ENCODE data around the gene ATP11B.

Gene ATP11B

DNA sequence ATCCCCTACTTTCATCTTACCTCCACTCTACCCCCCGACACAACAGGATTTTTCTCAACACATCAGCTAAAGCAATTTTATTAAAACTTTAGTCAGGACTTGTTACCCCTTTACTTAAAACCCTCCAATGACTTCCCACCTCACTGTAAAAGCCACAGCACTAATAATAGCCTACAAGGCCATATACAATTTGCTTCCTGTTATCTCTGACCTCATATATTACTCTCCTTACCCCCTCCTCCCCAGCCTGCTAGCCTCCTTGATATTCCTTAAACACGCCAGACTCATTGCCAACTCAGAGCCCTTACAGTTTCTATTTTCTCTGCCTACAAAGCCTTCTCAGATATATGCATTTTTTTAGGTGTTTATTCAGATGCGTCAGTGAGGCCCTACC lies 132.6 kb downstream of the ATP11B start:
- Histone ChIP-seq H3K4me1 (ENCODE audit: control insufficient read depth, insufficient read depth, low read length) (peaks cover 5% of the 10 kb centered on the region; the same call in 1 of the 2 replicates), H3K4me3 (ENCODE audit: low read depth, low read length) (no peak overlapping the region), H3K36me3 (ENCODE audit: control insufficient read depth, insufficient read depth, low read length) (0 out of 2 replicates have a peak, but pooled peaks cover 3% of the 10 kb centered on the region), H3K9me3 (ENCODE audit: control insufficient read depth, insufficient read depth, low read depth, low read length) (no peaks in the 10 kb centered on the region), H3K9ac (ENCODE audit: low read length) (no peak overlapping the region), H3K27me3 (ENCODE audit: control insufficient read depth, insufficient read depth, low read length) (no peaks in the 10 kb centered on the region), H3K27ac (ENCODE audit: low read depth, low read length) (no peak overlapping the region)

DNA sequence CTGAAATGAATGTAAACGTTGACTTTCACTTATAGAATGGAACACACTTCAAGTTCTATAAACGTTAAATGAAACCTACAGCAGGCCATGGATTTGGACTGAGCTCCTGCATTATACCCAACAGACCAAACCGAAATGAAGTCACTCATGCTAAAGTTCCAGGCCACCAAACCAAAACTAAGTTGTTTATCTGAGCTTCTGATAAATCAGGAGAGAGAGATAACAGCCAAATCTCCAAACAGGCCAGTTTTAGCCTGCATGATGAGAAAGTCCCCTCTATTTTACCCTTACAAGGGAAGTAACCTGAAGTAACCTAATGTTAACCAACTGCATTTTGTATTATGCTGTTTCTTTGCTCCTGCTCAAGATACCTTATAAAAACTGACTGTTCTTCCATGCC lies 142.5 kb downstream of the ATP11B start:
- Histone ChIP-seq H3K27ac (ENCODE audit: low read depth, low read length) (peak overlapping the region; percentile 20; the same call in 1 of the 2 replicates), H3K9me3 (ENCODE audit: control insufficient read depth, insufficient read depth, low read depth, low read length) (peaks cover 7% of the 10 kb centered on the region; the same call in 1 of the 2 replicates), H3K9ac (ENCODE audit: low read length) (no peak overlapping the region), H3K27me3 (ENCODE audit: control insufficient read depth, insufficient read depth, low read length) (no peaks in the 10 kb centered on the region), H3K36me3 (ENCODE audit: control insufficient read depth, insufficient read depth, low read length) (no peaks in the 10 kb centered on the region; the same call in none of the 2 replicates), H3K4me3 (ENCODE audit: low read depth, low read length) (no peak overlapping the region), H3K4me1 (ENCODE audit: control insufficient read depth, insufficient read depth, low read length) (peaks cover 26% of the 10 kb centered on the region; the same call in 1 of the 2 replicates)

DNA sequence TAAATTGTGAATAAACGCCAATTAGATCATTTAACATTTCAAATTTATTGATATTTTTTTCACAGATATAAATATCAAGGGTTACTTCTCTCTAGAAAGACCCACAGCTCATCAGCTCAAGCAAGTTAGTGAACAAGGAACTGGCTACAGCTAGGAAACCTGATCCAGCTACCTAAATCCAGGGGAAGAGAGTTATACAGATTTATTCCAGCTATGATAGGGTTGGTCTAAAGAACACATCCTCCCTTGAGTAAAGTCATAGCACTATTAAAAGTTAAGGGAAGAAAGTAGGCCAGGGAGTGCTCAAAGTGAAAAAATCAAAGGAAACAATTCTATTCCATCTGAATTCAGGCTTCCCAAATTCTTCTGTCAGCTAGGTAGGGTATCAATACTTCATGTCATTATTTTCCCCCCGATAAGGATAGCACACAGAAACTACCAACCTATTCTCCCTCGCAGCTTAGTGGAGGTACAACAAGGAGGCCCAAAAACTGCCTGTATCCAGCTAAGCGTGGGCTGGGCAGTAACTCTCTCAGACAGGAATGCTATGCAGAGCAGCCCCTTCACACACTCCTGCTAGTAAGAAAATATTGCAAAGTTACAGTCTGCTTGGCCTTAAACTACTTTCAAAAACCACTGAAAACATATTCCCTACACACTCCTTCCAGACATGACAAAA lies 143.1 kb downstream of the ATP11B start:
- H3K9me3 ChIP-seq (ENCODE audit: control insufficient read depth, insufficient read depth, low read depth, low read length), result peaks cover 6% of the 10 kb centered on the region; the same call in 1 of the 2 replicates
- H3K36me3 ChIP-seq (ENCODE audit: control insufficient read depth, insufficient read depth, low read length), result no peaks in the 10 kb centered on the region; the same call in none of the 2 replicates
- no peak overlapping the region for H3K4me3 ChIP-seq (ENCODE audit: low read depth, low read length)
- H3K4me1 ChIP-seq (ENCODE audit: control insufficient read depth, insufficient read depth, low read length), result peaks cover 27% of the 10 kb centered on the region; the same call in 1 of the 2 replicates
- no peak overlapping the region for H3K9ac ChIP-seq (ENCODE audit: low read length)
- H3K27ac ChIP-seq (ENCODE audit: low read depth, low read length), result peak overlapping the region; percentile 20; the same call in 1 of the 2 replicates
- no peaks in the 10 kb centered on the region for H3K27me3 ChIP-seq (ENCODE audit: control insufficient read depth, insufficient read depth, low read length)

DNA sequence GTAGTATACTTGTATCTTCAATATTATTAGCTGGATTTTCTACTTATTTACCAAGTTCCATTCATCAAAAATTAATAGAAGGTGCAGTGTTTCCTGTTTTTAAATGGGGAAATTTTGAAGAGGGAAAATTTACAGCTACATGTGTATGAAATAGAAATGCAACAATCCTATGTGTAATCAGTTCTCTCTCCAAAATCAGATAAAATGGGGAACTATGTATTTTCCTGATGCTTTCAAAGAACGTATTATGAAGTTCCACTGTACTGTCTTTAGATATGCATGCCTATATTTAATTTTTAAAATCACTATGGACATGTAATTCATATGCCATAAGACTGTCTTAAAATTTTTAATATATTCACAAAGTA lies 143.6 kb downstream of the ATP11B start:
- no peak overlapping the region for H3K9ac ChIP-seq (ENCODE audit: low read length)
- H3K27me3 ChIP-seq (ENCODE audit: control insufficient read depth, insufficient read depth, low read length), result no peaks in the 10 kb centered on the region
- H3K4me3 ChIP-seq (ENCODE audit: low read depth, low read length), result no peak overlapping the region
- H3K36me3 ChIP-seq (ENCODE audit: control insufficient read depth, insufficient read depth, low read length), result no peaks in the 10 kb centered on the region; the same call in none of the 2 replicates
- H3K9me3 ChIP-seq (ENCODE audit: control insufficient read depth, insufficient read depth, low read depth, low read length), result peaks cover 4% of the 10 kb centered on the region; the same call in 1 of the 2 replicates
- no peak overlapping the region for H3K27ac ChIP-seq (ENCODE audit: low read depth, low read length)
- peaks cover 27% of the 10 kb centered on the region; the same call in 1 of the 2 replicates for H3K4me1 ChIP-seq (ENCODE audit: control insufficient read depth, insufficient read depth, low read length)

DNA sequence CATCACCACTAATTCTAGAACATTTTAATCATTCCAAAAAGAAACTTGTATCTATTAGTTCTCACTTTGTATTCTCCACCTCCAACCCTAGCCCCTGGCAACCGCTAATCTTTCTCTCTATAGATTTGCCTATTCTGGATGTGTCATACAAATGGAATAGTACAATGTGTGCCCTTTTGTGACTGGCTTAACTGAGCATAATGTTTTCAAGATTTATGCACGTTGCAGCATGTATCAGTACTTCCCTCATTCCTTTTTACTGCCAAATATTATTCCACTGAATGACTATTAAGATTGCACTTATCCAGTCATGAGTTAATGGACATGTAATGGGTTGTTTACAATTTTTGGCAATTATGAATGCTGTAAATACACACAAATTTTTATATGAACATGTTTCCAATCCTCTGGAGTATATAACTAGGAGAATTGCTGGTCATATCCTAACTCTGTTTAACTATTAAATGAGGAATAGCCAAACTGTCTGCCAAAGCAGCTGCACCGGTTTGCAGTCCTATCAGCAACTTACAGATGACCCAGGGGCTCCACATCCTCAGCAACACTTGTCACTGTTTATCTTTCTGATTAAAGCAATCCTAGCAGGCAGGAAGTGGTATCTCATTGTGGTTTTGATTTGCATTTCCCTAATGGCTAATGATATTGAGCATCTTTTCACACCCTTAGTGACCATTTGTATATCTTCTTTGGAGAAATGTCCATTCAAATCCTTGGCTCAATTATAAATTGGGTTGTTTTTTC lies 144.2 kb downstream of the ATP11B start:
- Histone ChIP-seq H3K4me1 (ENCODE audit: control insufficient read depth, insufficient read depth, low read length) (peaks cover 29% of the 10 kb centered on the region; the same call in 1 of the 2 replicates), H3K4me3 (ENCODE audit: low read depth, low read length) (no peak overlapping the region), H3K27ac (ENCODE audit: low read depth, low read length) (no peak overlapping the region), H3K9ac (ENCODE audit: low read length) (no peak overlapping the region), H3K9me3 (ENCODE audit: control insufficient read depth, insufficient read depth, low read depth, low read length) (no peaks in the 10 kb centered on the region), H3K27me3 (ENCODE audit: control insufficient read depth, insufficient read depth, low read length) (no peaks in the 10 kb centered on the region), H3K36me3 (ENCODE audit: control insufficient read depth, insufficient read depth, low read length) (no peaks in the 10 kb centered on the region; the same call in none of the 2 replicates)

DNA sequence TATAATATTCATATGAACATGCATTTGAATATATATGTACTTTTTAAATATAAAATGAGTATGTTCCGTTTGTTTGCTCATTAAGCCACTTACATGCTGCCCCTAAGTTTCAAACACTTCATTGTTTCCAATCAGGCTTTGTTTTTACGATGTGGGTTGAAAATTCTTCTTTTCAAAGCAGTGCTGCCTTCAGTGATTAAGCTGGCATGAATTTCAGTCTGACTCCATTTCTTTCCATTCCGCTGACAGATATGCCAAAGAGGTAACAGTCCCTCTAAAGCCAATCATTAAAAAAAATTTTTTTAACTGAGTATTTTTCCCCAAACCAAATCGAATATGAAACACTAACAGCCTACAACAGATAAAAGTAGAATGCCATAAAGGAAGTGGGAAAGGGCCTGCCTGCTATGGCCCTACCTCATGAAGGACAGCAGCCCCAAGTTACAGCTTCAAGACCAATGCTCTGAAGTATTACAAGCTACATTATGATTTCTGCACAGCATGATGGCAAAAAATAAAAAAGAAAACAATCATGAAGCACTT lies 147.0 kb downstream of the ATP11B start:
- Histone ChIP-seq H3K36me3 (ENCODE audit: control insufficient read depth, insufficient read depth, low read length) (peaks cover 7% of the 10 kb centered on the region; the same call in 1 of the 2 replicates), H3K9me3 (ENCODE audit: control insufficient read depth, insufficient read depth, low read depth, low read length) (no peaks in the 10 kb centered on the region), H3K27ac (ENCODE audit: low read depth, low read length) (no peak overlapping the region), H3K4me3 (ENCODE audit: low read depth, low read length) (no peak overlapping the region), H3K4me1 (ENCODE audit: control insufficient read depth, insufficient read depth, low read length) (peaks cover 40% of the 10 kb centered on the region), H3K9ac (ENCODE audit: low read length) (no peak overlapping the region), H3K27me3 (ENCODE audit: control insufficient read depth, insufficient read depth, low read length) (no peaks in the 10 kb centered on the region)

DNA sequence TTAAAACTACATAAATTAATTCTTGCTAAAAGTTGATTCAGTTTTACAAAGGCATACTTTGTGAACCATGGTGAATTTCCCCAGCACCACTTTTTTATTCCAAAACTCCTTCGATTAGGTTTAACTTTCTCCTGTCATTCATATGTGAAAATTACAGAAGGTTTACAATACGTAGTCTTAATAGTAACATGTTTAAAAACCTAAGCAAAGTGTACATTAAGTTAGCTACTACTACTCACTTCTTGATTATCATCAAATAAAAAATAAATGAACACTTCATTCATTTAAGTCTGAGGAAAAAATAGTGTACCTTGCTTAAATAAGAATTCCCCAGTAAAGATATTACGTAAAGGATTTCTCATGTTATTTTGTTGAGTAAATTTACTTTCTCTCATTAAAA lies 148.4 kb downstream of the ATP11B start:
- no peak overlapping the region for H3K9ac ChIP-seq (ENCODE audit: low read length)
- no peak overlapping the region for H3K4me3 ChIP-seq (ENCODE audit: low read depth, low read length)
- no peak overlapping the region for H3K27ac ChIP-seq (ENCODE audit: low read depth, low read length)
- peaks cover 42% of the 10 kb centered on the region for H3K4me1 ChIP-seq (ENCODE audit: control insufficient read depth, insufficient read depth, low read length)
- H3K9me3 ChIP-seq (ENCODE audit: control insufficient read depth, insufficient read depth, low read depth, low read length), result no peaks in the 10 kb centered on the region
- peaks cover 10% of the 10 kb centered on the region for H3K36me3 ChIP-seq (ENCODE audit: control insufficient read depth, insufficient read depth, low read length)
- no peaks in the 10 kb centered on the region for H3K27me3 ChIP-seq (ENCODE audit: control insufficient read depth, insufficient read depth, low read length)

DNA sequence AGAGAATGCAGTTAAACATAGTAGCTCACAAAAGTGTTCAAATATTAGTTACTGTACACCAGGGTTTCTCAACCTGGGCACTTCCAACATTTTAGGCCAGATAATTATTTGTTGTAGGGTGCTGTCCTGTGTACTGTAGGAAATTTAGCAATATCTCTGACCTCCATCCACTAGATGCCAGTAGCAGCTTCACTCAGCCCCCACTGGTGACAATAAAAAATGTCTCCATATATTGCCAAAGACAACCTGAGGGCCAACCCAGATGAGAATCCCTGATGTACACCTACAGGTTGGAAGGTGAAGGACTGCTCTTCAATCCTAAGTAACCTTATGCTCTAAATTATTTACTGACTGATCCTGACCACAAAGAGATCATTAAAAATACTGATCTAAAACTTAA lies 154.6 kb downstream of the ATP11B start:
- no peak overlapping the region for H3K27ac ChIP-seq (ENCODE audit: low read depth, low read length)
- H3K4me3 ChIP-seq (ENCODE audit: low read depth, low read length), result no peak overlapping the region
- peaks cover 9% of the 10 kb centered on the region; the same call in 1 of the 2 replicates for H3K9me3 ChIP-seq (ENCODE audit: control insufficient read depth, insufficient read depth, low read depth, low read length)
- peaks cover 27% of the 10 kb centered on the region for H3K36me3 ChIP-seq (ENCODE audit: control insufficient read depth, insufficient read depth, low read length)
- H3K27me3 ChIP-seq (ENCODE audit: control insufficient read depth, insufficient read depth, low read length), result no peaks in the 10 kb centered on the region
- peaks cover 19% of the 10 kb centered on the region for H3K4me1 ChIP-seq (ENCODE audit: control insufficient read depth, insufficient read depth, low read length)
- no peak overlapping the region for H3K9ac ChIP-seq (ENCODE audit: low read length)

DNA sequence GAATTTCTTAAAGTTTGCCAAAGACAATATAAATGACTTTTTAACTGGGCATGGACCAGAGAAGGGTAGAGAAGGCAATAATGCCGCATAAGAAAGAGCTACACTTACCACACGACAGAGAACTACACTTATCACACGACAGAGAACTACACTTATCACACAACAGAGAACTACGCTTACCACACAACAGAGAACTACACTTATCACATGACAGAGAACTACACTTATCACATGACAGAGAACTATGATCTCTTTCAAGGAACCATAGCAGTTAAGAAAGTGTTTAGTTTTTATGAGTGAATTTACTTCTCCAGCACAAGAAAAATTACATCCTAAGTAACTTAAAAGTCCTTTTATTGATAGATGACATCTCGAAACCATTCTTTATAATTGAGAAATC lies 155.0 kb downstream of the ATP11B start:
- H3K4me1 ChIP-seq (ENCODE audit: control insufficient read depth, insufficient read depth, low read length), result peaks cover 19% of the 10 kb centered on the region
- H3K27ac ChIP-seq (ENCODE audit: low read depth, low read length), result no peak overlapping the region
- H3K9me3 ChIP-seq (ENCODE audit: control insufficient read depth, insufficient read depth, low read depth, low read length), result peaks cover 9% of the 10 kb centered on the region; the same call in 1 of the 2 replicates
- peaks cover 31% of the 10 kb centered on the region for H3K36me3 ChIP-seq (ENCODE audit: control insufficient read depth, insufficient read depth, low read length)
- no peak overlapping the region for H3K4me3 ChIP-seq (ENCODE audit: low read depth, low read length)
- no peak overlapping the region for H3K9ac ChIP-seq (ENCODE audit: low read length)
- no peaks in the 10 kb centered on the region for H3K27me3 ChIP-seq (ENCODE audit: control insufficient read depth, insufficient read depth, low read length)

DNA sequence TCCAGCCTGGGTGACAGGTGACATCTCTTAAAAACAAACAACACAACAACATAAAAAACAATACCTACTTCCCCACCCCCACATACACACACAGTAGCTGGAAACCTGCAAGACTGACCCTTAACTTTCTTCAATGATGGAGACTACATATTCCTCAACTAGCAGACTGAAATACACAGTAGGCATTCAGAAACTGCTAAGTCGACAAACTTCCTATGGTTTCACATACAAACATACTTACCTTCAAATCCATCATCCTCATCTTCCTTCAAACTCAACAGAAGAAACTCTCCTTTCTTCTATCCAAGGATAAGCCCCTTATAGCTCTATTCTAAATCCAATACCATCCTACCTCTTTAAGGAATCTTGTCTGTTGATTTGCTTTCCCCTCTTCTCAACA lies 156.4 kb downstream of the ATP11B start:
- Histone ChIP-seq H3K4me1 (ENCODE audit: control insufficient read depth, insufficient read depth, low read length) (peaks cover 15% of the 10 kb centered on the region), H3K9ac (ENCODE audit: low read length) (no peak overlapping the region), H3K27ac (ENCODE audit: low read depth, low read length) (no peak overlapping the region), H3K36me3 (ENCODE audit: control insufficient read depth, insufficient read depth, low read length) (peaks cover 36% of the 10 kb centered on the region), H3K27me3 (ENCODE audit: control insufficient read depth, insufficient read depth, low read length) (no peaks in the 10 kb centered on the region), H3K4me3 (ENCODE audit: low read depth, low read length) (no peak overlapping the region), H3K9me3 (ENCODE audit: control insufficient read depth, insufficient read depth, low read depth, low read length) (peaks cover 9% of the 10 kb centered on the region; the same call in 1 of the 2 replicates)

Data from HUES6 (cell line).